ENCODE measurements around the gene UQCRQ.

UQCRQ gene

GRCh38 chr5:132870801-132871200 lies 4.4 kb downstream of the UQCRQ start:
- no peak for DNase-seq (ENCODE audit: low read depth in 2 of 2)

- DNase-seq (ENCODE audit: low read depth in 2 of 2), result no peak
Observed at GRCh38 chr5:132871459-132872284, 5.2 kb downstream of the UQCRQ start.

- no peak for DNase-seq (ENCODE audit: low read depth in 2 of 2)
Observed at GRCh38 chr5:132872788-132873118, 6.3 kb downstream of the UQCRQ start.

GRCh38 chr5:132873119-132873929 lies 6.9 kb downstream of the UQCRQ start, which contains the start of gene LEAP2:
Gene LEAP2, plus strand, starts transcription at chr5:132873668. Its CDS starts 27 bp downstream, at chr5:132873695.
- DNase-seq (ENCODE audit: low read depth in 2 of 2), result no peak

GRCh38 chr5:132873930-132874271 lies 7.5 kb downstream of the UQCRQ start:
- DNase-seq (ENCODE audit: low read depth in 2 of 2), result no peak

- DNase-seq (ENCODE audit: low read depth in 2 of 2), result no peak
Observed at GRCh38 chr5:132876020-132876759, 9.7 kb downstream of the UQCRQ start.

GRCh38 chr5:132877466-132877865 lies 11.0 kb downstream of the UQCRQ start:
- no peak for DNase-seq (ENCODE audit: low read depth in 2 of 2)

- DNase-seq (ENCODE audit: low read depth in 2 of 2), result no peak
Observed at GRCh38 chr5:132877938-132878337, 11.5 kb downstream of the UQCRQ start.

- no peak for DNase-seq (ENCODE audit: low read depth in 2 of 2)
Observed at GRCh38 chr5:132883261-132883834, 16.9 kb downstream of the UQCRQ start.

GRCh38 chr5:132884548-132884947 lies 18.1 kb downstream of the UQCRQ start:
- DNase-seq (ENCODE audit: low read depth in 2 of 2), result no peak

GRCh38 chr5:132886064-132886823 lies 19.8 kb downstream of the UQCRQ start:
- DNase-seq (ENCODE audit: low read depth in 2 of 2), result no peak

- no peak for DNase-seq (ENCODE audit: low read depth in 2 of 2)
Observed at GRCh38 chr5:132887283-132887682, 20.8 kb downstream of the UQCRQ start.

GRCh38 chr5:132889501-132889900 lies 23.1 kb downstream of the UQCRQ start:
- DNase-seq (ENCODE audit: low read depth in 2 of 2), result no peak

GRCh38 chr5:132890817-132891216 lies 24.4 kb downstream of the UQCRQ start:
- no peak for DNase-seq (ENCODE audit: low read depth in 2 of 2)

GRCh38 chr5:132895719-132896305 lies 29.4 kb downstream of the UQCRQ start:
- DNase-seq (ENCODE audit: low read depth in 2 of 2), result no peak

GRCh38 chr5:132896685-132897084 lies 30.2 kb downstream of the UQCRQ start:
- no peak for DNase-seq (ENCODE audit: low read depth in 2 of 2)

- no peak for DNase-seq (ENCODE audit: low read depth in 2 of 2)
Observed at GRCh38 chr5:132898094-132898493, 31.7 kb downstream of the UQCRQ start.

GRCh38 chr5:132901036-132901435 lies 34.6 kb downstream of the UQCRQ start:
- no peak for DNase-seq (ENCODE audit: low read depth in 2 of 2)

GRCh38 chr5:132901730-132902129 lies 35.3 kb downstream of the UQCRQ start:
- DNase-seq (ENCODE audit: low read depth in 2 of 2), result no peak

GRCh38 chr5:132905938-132906337 lies 39.5 kb downstream of the UQCRQ start:
- no peak for DNase-seq (ENCODE audit: low read depth in 2 of 2)

- DNase-seq (ENCODE audit: low read depth in 2 of 2), result no peak
Observed at GRCh38 chr5:132907161-132907560, 40.7 kb downstream of the UQCRQ start.
